KBM-7 (cell line): Measurements from ENCODE around the gene INAFM1.
"Not testable (repeated sequence)": the region's sequence is repeated elsewhere in the genome, so short reads cannot be mapped to it uniquely, and the experiment has no call there.

Experiments
- DNase-seq: peaks from one replicate; pipeline ENCODE4 v3.0.0-alpha.2; 2015
- in situ Hi-C: fragments of 300-500 bp; cut with MboI; formaldehyde crosslinking; loops from 2 replicates; pipeline ENCODE4 v1.14.3; 2020; ENCODE audit warnings: low sequenced_read_pairs, low pct_unique_long_range_greater_than_20kb, mixed read lengths

Gene INAFM1

GRCh38 chr19:47264629-47265028 is 10.1 kb upstream of the INAFM1 start:
- in situ Hi-C loops, result no loop called here
- no peak for DNase-seq

GRCh38 chr19:47266401-47266941 is 8.2 kb upstream of the INAFM1 start:
- in situ Hi-C loops, result no loop called here
- DNase-seq, result no peak

DNA sequence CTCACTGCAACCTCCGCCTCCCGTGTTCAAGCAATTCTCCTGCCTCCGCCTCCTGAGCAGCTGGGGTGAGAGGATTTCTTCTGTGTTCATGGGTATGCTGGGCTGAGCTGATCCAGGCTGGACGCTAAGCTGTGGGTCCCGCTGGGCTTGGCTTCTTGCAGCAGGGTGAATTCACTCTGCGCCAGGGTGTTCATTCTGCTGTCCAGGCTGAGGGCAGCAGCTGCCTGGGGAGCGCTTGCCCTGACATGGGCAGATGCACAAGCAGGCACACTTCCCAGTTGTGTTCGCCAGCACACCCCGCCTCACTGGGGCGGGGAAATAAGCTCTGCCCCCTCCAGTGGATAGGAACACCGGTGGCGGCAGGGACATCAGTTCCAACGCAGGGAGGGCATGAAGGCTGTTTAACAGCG is 7.3 kb upstream of the INAFM1 start:
- in situ Hi-C loops, result no loop called here
- DNase-seq, result no peak

DNA sequence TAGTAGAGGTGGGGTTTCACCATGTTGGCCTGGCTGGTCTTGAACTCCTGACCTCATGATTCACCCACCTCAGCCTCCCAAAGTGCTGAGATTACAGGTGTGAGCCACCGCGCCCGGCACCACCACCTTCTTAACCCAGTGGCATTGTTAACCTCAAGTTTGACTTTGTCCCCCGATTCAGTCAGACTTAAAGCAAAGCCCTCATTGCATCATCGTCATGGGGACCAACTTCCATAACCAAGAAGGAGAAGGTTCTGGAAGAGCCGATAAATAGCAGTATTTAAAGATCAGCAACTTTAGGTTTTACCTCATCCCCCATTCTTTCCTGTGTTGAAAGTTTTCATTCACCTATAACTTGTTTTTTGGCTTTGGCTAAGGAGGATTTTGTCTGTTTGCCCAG is 6.7 kb upstream of the INAFM1 start:
- in situ Hi-C loops, result no loop called here
- DNase-seq, result no peak

DNA sequence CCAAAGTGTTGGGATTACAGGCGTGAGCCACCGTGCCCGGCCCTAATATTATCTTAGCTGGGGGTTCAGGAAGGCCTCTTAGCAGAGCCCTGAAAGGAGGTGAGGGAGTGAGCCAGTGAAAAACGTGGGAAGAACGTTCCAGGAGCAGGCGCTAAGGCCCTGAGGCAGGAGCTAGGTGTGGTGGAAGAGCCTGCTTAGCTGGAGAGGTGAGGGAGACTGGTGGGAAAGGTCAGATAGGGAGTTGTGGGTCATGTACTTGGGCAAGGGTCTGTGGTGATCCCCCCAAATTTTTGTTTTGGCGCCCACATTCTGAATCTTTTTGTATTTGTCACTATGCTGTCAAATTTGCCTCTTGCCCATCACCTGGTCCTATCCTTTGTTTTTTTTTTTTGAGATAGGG is 5.1 kb upstream of the INAFM1 start:
- DNase-seq, result no peak
- in situ Hi-C loops, result no loop called here

DNA sequence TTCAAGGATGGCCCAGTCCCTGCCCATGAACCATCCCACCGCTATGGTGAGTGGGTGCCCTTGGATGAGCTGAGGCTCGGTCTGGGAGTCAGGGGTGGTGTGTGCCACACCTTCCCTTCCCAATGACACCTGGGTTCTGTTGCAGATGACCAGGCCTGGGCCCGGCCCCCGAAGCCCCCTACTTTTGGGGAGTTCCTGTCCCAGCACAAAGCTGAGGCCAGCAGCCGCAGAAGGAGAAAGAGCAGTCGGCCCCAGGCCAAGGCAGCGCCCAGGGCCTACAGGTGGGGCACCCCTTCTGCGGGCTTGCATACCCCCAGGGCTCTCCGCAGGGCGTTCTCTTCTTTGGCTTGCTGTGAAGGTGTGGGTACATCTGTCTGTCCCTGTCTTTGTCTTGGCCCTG is 4.3 kb upstream of the INAFM1 start:
- in situ Hi-C loops, result no loop called here
- no peak for DNase-seq

- in situ Hi-C loops, result no loop called here
- no peak for DNase-seq
These were observed 2.7 kb upstream of the INAFM1 start for GRCh38 chr19:47271949-47272348.

DNA sequence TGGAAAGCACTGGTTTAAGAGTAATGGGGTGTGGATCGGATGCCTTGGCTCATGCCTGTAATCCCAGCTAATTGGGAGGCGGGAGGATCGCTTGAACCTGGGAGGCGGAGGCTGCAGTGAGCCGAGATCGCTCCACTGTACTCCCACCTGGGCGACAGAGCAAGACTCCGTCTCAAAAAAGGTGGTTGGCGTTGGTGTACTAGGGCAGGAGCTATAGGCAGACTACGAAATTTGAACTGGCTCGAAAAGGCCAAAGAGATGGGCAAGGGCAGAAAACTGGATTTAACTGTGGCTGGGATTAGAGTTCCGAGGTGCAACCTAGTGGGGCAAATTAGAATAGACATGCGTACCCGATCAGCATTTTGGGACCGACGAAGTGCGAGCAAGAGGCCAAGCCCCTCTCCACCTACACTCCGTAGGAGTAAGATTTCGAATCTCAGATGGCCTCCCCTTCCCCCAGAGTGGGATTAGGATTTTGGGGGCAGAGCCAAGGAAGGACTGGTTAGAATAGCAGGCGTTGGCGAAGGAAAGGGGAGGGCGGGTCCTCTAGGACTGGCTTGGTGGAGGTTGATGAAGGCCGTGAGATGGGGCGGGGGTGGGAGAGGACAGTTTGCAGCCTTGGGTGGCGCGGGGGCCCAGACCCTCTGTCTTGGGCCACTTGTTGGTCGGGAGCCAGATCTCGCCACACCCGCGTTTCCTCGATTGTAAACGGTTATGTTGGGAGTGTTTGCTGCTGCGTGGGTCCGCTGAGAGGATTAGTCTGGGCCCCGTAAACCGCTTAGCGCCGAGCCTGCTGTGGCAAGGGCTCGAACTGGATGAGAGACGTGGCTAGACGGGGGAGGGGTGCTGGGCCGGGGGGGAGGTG is 2.0 kb upstream of the INAFM1 start:
- no peak for DNase-seq
- in situ Hi-C loops, result no loop called here

- in situ Hi-C loops, result no loop called here
- DNase-seq, result peak; percentile 94
These were observed 1.2 kb upstream of the INAFM1 start for GRCh38 chr19:47273313-47274070.

DNA sequence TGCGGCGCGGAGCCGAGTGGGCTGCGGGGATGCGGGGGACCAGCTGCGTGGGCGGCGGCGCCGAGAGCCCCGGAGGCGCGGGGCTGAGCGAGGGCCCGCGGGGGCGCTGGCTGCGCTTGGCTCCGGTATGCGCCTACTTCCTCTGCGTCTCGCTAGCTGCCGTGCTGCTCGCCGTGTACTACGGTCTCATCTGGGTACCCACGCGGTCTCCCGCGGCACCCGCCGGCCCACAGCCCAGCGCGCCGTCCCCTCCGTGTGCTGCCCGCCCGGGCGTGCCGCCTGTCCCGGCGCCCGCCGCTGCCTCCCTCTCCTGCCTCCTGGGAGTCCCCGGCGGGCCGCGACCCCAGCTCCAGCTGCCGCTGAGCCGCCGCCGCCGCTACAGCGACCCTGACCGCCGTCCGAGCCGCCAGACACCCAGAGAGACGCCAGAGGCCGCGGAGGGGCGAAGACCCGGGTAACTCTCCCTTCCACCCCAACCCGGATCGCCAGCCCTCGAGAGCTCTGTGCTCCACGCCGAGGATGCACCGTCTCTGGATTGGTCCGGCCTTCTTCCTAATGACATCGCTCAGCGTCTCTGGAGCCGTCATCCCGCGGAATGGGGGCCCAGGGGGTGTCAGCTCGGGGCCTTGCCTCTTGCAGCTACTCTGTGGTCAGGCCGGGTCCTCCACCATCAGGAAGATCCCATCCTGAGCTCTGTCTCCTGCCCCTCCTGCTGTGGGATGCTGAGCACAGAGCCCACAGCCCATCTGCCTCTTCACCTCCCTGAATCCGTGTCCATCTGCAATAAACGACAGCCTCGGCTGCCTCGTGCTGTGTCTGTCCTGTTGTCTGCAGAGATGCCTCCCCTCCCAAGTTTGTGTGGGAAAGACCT is 441 bp downstream of the INAFM1 start:
- DNase-seq, result peak; percentile 33
- in situ Hi-C loops, result no loop called here

DNA sequence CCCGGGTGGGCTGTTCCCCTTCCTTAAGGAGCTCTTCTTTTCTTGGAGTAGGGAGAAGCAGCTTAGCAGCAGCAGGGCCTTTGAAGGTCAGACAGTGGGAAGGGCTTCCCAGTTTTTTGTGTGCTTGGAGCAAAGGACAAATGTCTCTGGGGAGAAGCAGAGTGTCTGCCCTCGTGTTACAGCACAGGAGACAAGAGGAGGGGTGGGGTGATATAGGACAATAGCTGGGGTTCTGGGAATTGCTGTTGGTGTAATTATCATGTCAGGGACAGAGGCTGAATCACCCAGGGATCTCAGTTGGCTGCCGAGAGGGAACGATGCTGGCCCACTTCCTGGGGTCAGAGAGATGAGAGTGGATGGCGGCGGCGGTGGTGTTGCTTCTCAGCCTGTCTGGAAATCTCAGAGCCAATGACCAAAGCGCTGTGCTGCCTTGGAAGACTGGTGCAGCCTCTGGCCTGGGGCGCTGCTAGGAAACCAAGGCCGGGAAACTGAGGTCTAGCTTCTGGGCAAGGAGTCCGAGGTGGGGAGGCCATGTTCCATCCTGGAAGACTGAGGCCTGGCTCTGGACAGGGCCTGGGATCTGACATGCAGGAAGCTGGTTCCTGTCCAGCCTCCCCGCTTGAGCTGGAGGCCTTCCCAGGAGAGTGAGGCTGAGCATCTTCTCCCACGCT is 1.2 kb downstream of the INAFM1 start:
- no peak for DNase-seq
- in situ Hi-C loops, result no loop called here

- DNase-seq, in situ Hi-C loops: not testable (repeated sequence)
These were observed 1.8 kb downstream of the INAFM1 start for GRCh38 chr19:47276513-47276912.

DNA sequence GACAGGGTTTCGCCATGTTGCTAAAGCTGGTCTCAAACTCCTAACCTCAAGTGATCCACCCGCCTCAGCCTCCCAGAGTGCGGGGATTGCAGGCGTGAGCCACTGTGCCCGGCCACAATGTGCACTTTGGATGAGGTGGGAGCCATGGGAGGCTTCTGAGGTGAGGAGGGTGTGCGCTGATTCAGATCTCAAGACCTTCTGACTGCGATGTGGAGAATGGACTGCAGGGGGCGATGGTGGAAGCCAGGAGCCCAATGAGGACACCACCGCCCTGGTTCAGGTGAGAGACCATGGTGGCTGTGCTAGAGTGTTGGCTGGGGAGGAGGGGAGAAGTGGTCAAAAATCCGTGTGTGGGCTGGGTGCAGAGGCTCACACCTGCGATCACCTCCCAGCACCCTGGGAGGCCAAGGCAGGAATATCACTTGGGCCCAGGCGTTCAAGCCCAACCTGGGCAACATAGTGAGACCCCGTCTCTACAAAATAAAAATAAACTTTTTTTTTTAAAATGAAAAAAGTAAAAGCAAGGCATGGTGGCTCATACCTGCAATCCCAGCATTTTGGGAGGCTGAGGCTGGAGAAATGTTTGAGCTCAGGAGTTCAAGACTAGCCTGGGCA is 5.6 kb downstream of the INAFM1 start:
- peak; percentile 57 for DNase-seq
- in situ Hi-C loops, result no loop called here

DNA sequence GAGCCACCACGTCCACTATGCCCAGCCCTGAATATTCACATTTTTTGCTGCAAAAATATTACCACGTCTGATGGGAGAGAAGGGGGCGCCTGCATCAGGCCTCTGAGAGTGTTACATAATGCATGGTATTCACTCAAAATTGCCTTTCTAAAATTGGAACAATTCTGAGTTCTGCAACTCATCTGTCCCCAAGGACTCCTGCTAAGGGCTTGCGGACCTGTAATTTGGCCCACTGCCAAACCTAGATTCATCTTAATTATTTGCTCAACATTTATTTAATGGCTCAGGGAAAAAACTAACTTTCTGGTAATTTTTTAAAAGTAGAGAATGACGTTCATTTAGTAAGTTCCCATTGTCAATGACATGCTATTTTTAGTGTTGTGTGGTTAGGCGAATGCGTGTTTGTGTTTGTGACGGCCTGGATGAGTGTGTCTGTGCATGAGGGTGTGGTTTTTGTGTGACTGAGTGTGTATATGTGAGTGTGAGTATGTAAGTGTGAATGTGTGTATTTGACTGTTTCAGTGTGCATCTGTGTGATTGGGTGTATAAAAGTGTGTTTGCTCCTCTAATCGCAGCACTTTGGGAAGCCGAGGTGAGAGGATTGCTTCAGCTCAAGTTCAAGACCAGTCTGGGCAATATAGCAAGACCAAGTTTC is 8.8 kb downstream of the INAFM1 start:
- in situ Hi-C loops, result no loop called here
- no peak for DNase-seq

GRCh38 chr19:47284324-47284899 is 9.7 kb downstream of the INAFM1 start:
- DNase-seq, result peak; percentile 80
- in situ Hi-C loops, result no loop called here

DNA sequence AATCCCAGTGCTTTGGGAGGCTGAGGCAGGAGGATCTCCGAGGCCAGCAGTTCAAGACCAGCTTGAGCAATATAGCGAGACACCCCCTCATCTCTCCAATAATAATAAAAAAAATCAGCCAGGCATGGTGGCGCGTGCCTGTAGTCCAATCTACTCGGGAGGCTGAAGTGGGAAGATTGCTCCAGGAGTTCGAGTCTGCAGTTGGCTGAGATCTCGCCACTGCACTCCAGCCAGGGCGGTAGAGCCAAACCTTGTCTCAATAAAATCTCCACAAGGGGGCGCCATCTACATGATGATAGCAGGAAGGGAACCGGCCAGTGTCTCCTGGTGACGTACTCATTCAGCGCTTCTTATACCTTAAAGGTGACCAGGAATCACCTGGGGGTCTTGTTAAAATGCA is 21.4 kb downstream of the INAFM1 start:
- in situ Hi-C loops, result loop anchor here (10.0 kb wide), 1 partner anchor 109 kb away; no protein-coding TSS in a partner anchor
- peak; percentile 78 for DNase-seq

GRCh38 chr19:47300867-47301266 is 26.2 kb downstream of the INAFM1 start:
- DNase-seq, in situ Hi-C loops: not testable (repeated sequence)

DNA sequence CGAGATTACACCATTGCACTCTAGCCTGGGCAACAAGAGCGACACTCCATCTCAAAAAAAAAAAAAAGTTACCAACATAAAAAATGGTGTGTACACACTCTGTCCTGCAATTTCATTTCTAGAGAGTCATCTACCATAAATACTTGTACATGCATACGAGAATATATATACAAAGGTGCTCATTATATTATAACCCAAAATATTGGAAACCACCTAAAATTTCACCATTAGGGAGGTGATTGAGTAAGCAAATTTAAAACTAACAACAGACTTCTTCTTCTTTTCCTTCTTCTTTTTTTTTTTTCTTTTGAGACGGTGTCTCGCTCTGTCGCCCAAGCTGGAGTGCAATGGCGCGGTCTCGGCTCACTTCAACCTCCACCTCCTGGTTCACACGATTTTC is 27.6 kb downstream of the INAFM1 start:
- DNase-seq, result no peak
- in situ Hi-C loops, result no loop called here
